CD4-positive, alpha-beta memory T cell (primary cell): ENCODE data around the gene CD8B. TPM values are rescaled to one million over a fixed set of nuclear protein-coding genes. Genes with fewer than 3 reads are reported as not detected.
"Not testable (repeated sequence)": the region's sequence is repeated elsewhere in the genome, so short reads cannot be mapped to it uniquely, and the experiment has no call there.

Experiments used
- CTCF ChIA-PET: fragments of 350-600 bp; sonication (Branson Sonifier 250); formaldehyde crosslinking; loops from one replicate; lab custom pipeline; 2021; ENCODE audit warnings: inconsistent platforms; ENCODE audit not compliant: partially characterized antibody; lab: Charles Lee
- POLR2A ChIA-PET: fragments of 350-600 bp; sonication (Branson Sonifier 250); formaldehyde crosslinking; loops from one replicate; lab custom pipeline; 2021; ENCODE audit not compliant: partially characterized antibody; lab: Charles Lee
- DNase-seq, 5 donors: peaks; one replicate each; pipeline versions ENCODE4 v3.0.0 to v3.0.0-alpha.2; 2020 to 2022; ENCODE audit warnings: mixed read lengths in 1 of 5
- H3K27ac ChIP-seq: one replicate; pipeline ENCODE4 v1.7.0; 2013; ENCODE audit warnings: low read depth, low read length
- H3K27me3 ChIP-seq: 2 replicates; pipeline ENCODE4 v1.7.0; 2013; ENCODE audit warnings: mild to moderate bottlenecking, low read length, moderate library complexity; ENCODE audit not compliant: insufficient read depth
- H3K36me3 ChIP-seq: 2 replicates; pipeline ENCODE4 v1.7.0; 2013; ENCODE audit warnings: mild to moderate bottlenecking, low read length, moderate library complexity; ENCODE audit not compliant: insufficient read depth
- H3K4me1 ChIP-seq: 2 replicates; pipeline ENCODE4 v1.7.0; 2013; ENCODE audit warnings: mild to moderate bottlenecking, low read length, moderate library complexity; ENCODE audit not compliant: insufficient read depth
- H3K4me3 ChIP-seq, 2 donors: one replicate each; pipeline ENCODE4 v1.7.0; 2013; ENCODE audit warnings: low read length in 2 of 2, mild to moderate bottlenecking in 1 of 2
- H3K9me3 ChIP-seq, 2 donors: one replicate each; pipeline ENCODE4 v1.7.0; 2013; ENCODE audit warnings: low read length in 2 of 2, control low read depth in 1 of 2; ENCODE audit not compliant: control insufficient read depth in 1 of 2
- H3K27ac Mint-ChIP-seq, 7 donors: one replicate each; pipeline ENCODE4 v1.8.0; 2020 to 2021; ENCODE audit warnings: mixed read lengths in 7 of 7, mild to moderate bottlenecking in 6 of 7, inconsistent platforms in 3 of 7, moderate library complexity in 3 of 7
- H3K27me3 Mint-ChIP-seq, 2 donors: one replicate each; pipeline ENCODE4 v1.8.0; 2020 to 2021; ENCODE audit warnings: mixed read lengths in 2 of 2
- H3K36me3 Mint-ChIP-seq, 2 donors: one replicate each; pipeline ENCODE4 v1.8.0; 2020 to 2021; ENCODE audit warnings: mixed read lengths in 2 of 2, inconsistent platforms in 1 of 2, mild to moderate bottlenecking in 1 of 2
- H3K4me1 Mint-ChIP-seq, 4 donors: one replicate each; pipeline ENCODE4 v1.8.0; 2020 to 2021; ENCODE audit warnings: mixed read lengths in 4 of 4, mild to moderate bottlenecking in 1 of 4
- H3K4me3 Mint-ChIP-seq, 8 donors: one replicate each; pipeline ENCODE4 v1.8.0; 2020 to 2021; ENCODE audit warnings: mixed read lengths in 8 of 8, mild to moderate bottlenecking in 7 of 8, moderate library complexity in 6 of 8, inconsistent platforms in 3 of 8
- H3K9me3 Mint-ChIP-seq, 8 donors: one replicate each; pipeline ENCODE4 v1.8.0; 2020 to 2021; ENCODE audit warnings: mixed read lengths in 8 of 8, mild to moderate bottlenecking in 5 of 8, inconsistent platforms in 3 of 8, moderate library complexity in 1 of 8
- intact Hi-C: fragments of 100-400 bp; cut with micrococcal nuclease; formaldehyde crosslinking; loops from one replicate; pipeline ENCODE4 v1.15.1; 2023
- polyA plus RNA-seq, 2 donors: library from polyadenylated mRNA; unstranded; fragments of 300-500 nt; fragmentation: Illumina TruSeq; gene quantifications; one replicate each; pipeline ENCODE4 v1.2.3, GENCODE V29; 2021
- total RNA-seq, 2 experiments: library from RNA; stranded (reverse); gene quantifications; one replicate each; pipeline ENCODE4 v1.2.3, GENCODE V29; 2021

Gene CD8B
- total and polyA plus RNA-seq, 4 experiments from 2014 or later: 0.22 to 1.1 (median 0.59) TPM

DNA sequence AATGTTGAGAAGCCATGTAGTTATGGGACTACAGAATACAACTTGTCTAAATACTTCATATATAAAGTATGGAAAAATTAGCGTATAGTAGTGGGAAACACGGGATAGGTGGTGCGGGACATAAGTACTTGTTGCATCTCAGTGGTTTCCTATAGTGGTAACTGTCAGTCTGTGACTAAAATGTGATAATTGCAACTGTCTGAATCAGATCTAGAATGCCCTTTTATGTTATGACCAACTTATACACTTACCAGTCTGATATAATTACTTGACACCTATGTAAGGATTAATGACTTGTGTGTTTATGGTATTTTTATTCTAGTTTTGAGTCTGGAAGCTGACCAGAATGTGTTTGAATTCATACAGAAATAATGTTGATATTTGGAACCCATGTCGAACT is 9.3 kb upstream of the CD8B start:
- intact Hi-C loops, CTCF ChIA-PET, H3K4me1 ChIP-seq, DNase-seq, H3K27me3 Mint-ChIP-seq, H3K27me3 ChIP-seq, H3K4me3 Mint-ChIP-seq, H3K27ac ChIP-seq, H3K36me3 ChIP-seq, H3K9me3 Mint-ChIP-seq, H3K9me3 ChIP-seq, POLR2A ChIA-PET, H3K4me3 ChIP-seq, H3K36me3 Mint-ChIP-seq, H3K27ac Mint-ChIP-seq, H3K4me1 Mint-ChIP-seq: not testable (repeated sequence)

DNA sequence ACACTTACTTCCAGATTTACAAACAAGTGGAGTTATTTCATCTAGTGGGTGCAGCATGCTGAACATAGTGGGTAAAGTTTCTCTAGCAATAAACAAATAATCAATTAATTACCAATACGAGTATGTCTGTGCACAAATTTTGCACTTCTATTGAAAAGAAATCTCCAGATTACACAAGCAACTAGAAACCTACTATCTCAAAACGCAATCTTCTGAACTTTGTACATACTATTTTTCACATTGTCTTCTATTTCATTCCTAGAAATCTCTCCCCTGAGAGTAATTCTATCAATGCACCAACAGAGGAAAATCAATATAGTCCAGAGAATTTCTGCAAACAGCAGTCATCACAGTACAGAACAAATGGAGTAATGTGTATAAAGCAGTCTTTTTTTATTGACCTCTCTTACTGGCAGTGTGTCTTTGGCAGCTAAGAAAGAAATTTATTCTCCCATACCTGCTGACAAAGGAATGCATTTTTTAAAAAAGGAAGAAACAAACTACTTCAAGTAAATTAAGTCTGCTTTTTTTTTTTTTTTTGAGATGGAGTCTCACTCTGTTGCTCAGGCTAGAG is 7.3 kb upstream of the CD8B start:
- H3K9me3 ChIP-seq, H3K27me3 ChIP-seq, H3K36me3 ChIP-seq, H3K36me3 Mint-ChIP-seq, H3K4me1 Mint-ChIP-seq, H3K27ac Mint-ChIP-seq, H3K9me3 Mint-ChIP-seq, H3K4me3 Mint-ChIP-seq, H3K27ac ChIP-seq, POLR2A ChIA-PET, H3K4me3 ChIP-seq, intact Hi-C loops, H3K4me1 ChIP-seq, H3K27me3 Mint-ChIP-seq, CTCF ChIA-PET, DNase-seq: not testable (repeated sequence)

DNA sequence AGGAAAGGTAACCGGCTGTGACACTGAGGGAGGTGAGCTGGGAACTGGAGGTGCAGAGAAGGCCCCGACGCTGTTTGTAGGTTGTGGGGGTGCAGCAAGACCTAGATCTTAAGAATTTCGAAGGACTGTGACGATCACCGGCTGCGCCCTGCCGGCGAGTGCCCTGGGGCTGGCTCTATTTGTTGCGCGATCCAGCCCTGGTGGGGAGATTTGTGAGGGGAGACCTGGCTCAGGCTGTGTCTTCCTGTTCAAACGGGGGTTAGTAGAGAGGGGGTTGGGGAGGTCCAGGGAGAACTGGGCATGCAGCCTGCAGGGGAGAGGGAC is 656 bp upstream of the CD8B start:
- H3K36me3 Mint-ChIP-seq, H3K4me1 ChIP-seq, intact Hi-C loops, DNase-seq, H3K9me3 Mint-ChIP-seq, H3K27me3 ChIP-seq, H3K4me3 ChIP-seq, H3K9me3 ChIP-seq, H3K4me1 Mint-ChIP-seq, CTCF ChIA-PET, H3K4me3 Mint-ChIP-seq, POLR2A ChIA-PET, H3K27ac ChIP-seq, H3K36me3 ChIP-seq, H3K27ac Mint-ChIP-seq, H3K27me3 Mint-ChIP-seq: not testable (repeated sequence)

DNA sequence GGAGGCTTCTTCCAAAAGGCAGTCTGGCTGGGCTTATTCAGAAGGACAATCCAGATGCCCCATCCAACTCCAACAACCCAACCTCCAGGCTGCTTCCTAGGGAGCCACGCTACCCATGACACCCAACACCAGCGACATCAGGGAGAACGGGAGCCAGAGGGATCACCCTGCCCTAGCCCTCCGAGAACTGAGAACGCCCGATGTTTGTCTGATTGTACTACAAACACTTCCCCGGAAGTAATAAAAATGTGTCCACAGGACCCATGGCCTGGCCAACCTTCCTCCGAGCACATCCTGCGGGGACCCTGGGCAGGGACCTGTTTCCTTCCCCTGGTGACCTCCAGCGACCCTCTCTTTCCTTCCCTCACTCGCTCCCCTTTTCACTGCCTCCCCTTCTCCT is 511 bp downstream of the CD8B start:
- H3K27ac Mint-ChIP-seq, H3K4me3 Mint-ChIP-seq, H3K9me3 Mint-ChIP-seq, intact Hi-C loops, H3K4me1 ChIP-seq, DNase-seq, H3K4me1 Mint-ChIP-seq, POLR2A ChIA-PET, H3K9me3 ChIP-seq, H3K4me3 ChIP-seq, CTCF ChIA-PET, H3K27ac ChIP-seq, H3K36me3 ChIP-seq, H3K36me3 Mint-ChIP-seq, H3K27me3 Mint-ChIP-seq, H3K27me3 ChIP-seq: not testable (repeated sequence)

DNA sequence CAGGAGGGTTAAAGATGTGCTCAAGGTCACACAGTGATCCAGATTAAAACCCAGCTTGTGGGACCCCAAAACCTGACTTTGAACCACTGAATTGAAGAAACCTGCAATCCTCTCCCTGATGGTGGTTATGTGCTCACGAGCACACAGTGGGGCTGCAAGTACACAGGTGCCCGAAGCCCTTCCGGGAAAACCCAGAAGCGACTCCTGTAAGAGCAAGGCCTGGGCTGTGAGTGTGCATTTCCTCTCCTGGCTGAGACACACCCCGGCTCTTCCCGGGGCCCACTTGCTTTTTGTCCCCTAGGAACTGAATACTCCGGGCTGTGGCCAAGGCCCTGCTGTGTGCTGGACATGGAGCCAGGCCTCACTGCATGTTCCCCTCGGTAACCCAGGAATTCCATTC is 1.1 kb downstream of the CD8B start:
- H3K27ac ChIP-seq, H3K4me3 Mint-ChIP-seq, H3K27ac Mint-ChIP-seq, H3K4me3 ChIP-seq, H3K9me3 ChIP-seq, POLR2A ChIA-PET, H3K4me1 ChIP-seq, intact Hi-C loops, H3K9me3 Mint-ChIP-seq, DNase-seq, H3K36me3 Mint-ChIP-seq, CTCF ChIA-PET, H3K36me3 ChIP-seq, H3K27me3 Mint-ChIP-seq, H3K4me1 Mint-ChIP-seq, H3K27me3 ChIP-seq: not testable (repeated sequence)

DNA sequence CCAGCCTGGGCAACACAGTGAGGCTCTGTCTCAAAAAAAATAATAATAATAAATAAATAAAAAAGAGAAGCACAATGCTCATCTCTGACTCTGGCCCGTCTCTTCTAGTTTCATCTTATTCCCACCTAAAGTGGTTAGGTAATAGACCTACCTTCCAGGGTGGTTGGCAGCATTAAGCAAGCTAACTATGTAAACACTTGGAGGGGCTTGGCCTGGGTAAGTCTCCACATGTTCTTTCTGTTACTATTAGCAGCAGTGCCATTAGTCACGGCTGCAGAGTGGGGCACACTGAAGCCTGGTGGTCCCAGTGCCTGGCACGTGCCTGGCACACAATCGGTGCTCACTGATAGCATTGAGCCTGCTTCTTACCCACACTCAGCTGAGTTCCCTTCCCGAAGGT is 4.0 kb downstream of the CD8B start:
- H3K4me1 Mint-ChIP-seq, H3K27me3 ChIP-seq, H3K36me3 ChIP-seq, DNase-seq, H3K4me1 ChIP-seq, H3K4me3 Mint-ChIP-seq, POLR2A ChIA-PET, H3K27me3 Mint-ChIP-seq, CTCF ChIA-PET, H3K9me3 Mint-ChIP-seq, H3K9me3 ChIP-seq, intact Hi-C loops, H3K27ac Mint-ChIP-seq, H3K4me3 ChIP-seq, H3K27ac ChIP-seq, H3K36me3 Mint-ChIP-seq: not testable (repeated sequence)

DNA sequence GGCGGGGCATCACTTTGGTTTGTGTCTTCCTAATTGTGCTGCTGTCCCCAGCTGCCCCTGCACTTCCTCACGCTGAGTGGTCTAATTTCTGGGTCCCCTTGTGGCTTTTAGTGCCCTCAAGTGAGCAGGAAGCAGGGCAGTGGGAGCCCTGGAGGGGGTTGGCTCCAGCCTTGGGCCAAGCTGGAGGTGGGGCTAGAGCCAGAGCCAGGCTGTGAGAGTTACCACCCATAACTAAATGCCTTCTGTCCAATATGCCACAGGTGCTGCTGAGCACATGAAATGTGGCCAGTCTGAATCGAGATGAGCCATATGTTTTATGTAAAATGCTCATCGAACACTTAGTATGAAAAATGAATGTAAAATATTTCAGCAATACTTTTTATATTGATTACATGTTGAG is 5.2 kb downstream of the CD8B start:
- H3K9me3 ChIP-seq, POLR2A ChIA-PET, H3K36me3 ChIP-seq, H3K4me1 ChIP-seq, H3K27ac ChIP-seq, H3K36me3 Mint-ChIP-seq, intact Hi-C loops, DNase-seq, H3K27me3 ChIP-seq, H3K4me3 Mint-ChIP-seq, H3K4me3 ChIP-seq, CTCF ChIA-PET, H3K9me3 Mint-ChIP-seq, H3K4me1 Mint-ChIP-seq, H3K27ac Mint-ChIP-seq, H3K27me3 Mint-ChIP-seq: not testable (repeated sequence)

DNA sequence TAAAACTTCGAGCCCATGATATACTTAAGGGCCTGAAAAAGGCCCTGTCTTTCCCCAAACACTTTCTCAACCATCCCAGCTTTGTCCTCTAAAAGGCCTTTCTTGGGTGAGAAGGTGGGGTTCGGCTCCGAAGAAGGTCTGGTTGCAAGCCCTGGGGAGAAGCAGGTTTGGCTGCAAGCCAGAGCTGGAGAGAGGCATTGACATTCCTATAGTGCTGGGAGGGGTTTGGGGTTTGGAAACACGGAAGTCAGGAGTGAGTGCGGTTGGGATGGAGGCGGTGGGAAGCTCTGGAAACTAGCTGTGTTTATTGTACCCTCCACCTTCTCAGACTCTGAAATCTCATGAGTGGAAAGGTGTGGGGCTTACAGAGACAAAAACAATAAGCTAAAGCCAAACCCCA is 5.7 kb downstream of the CD8B start:
- POLR2A ChIA-PET, H3K4me3 Mint-ChIP-seq, H3K9me3 Mint-ChIP-seq, H3K9me3 ChIP-seq, H3K27me3 Mint-ChIP-seq, intact Hi-C loops, H3K36me3 Mint-ChIP-seq, H3K4me1 ChIP-seq, H3K27ac Mint-ChIP-seq, H3K27me3 ChIP-seq, H3K27ac ChIP-seq, H3K4me3 ChIP-seq, H3K4me1 Mint-ChIP-seq, H3K36me3 ChIP-seq, DNase-seq, CTCF ChIA-PET: not testable (repeated sequence)
